H9 (cell line): ENCODE measurements around the gene NTRK2. TPM values are rescaled to one million over a fixed set of nuclear protein-coding genes. Genes with fewer than 3 reads are reported as not detected.

Experiments
- DNase-seq: peaks from one replicate; pipeline ENCODE4 v3.0.0-alpha.2; 2017
- H2AFZ ChIP-seq: one replicate; pipeline ENCODE4 v1.6.1; 2013; ENCODE audit warnings: mild to moderate bottlenecking, low read length, control low read depth, moderate library complexity
- H2AK5ac ChIP-seq: 2 replicates; pipeline ENCODE4 v1.6.1; 2013; ENCODE audit warnings: low read length, control low read depth, mixed read lengths; ENCODE audit not compliant: insufficient read length
- H2BK120ac ChIP-seq: one replicate; pipeline ENCODE4 v1.6.1; 2013; ENCODE audit warnings: low read depth, mild to moderate bottlenecking, low read length, control low read depth, inconsistent platforms; ENCODE audit not compliant: poor library complexity, severe bottlenecking
- H2BK12ac ChIP-seq: 2 replicates; pipeline ENCODE4 v1.6.1; 2013; ENCODE audit warnings: low read length, control low read depth, mixed read lengths, low read depth; ENCODE audit not compliant: insufficient read length
- H2BK15ac ChIP-seq: 2 replicates; pipeline ENCODE4 v1.6.1; 2013; ENCODE audit warnings: low read depth, low read length, control low read depth
- H2BK20ac ChIP-seq: one replicate; pipeline ENCODE4 v1.6.1; 2013; ENCODE audit warnings: low read depth, mild to moderate bottlenecking, low read length, control low read depth, inconsistent platforms; ENCODE audit not compliant: poor library complexity, severe bottlenecking
- H2BK5ac ChIP-seq: 2 replicates; pipeline ENCODE4 v1.6.1; 2013; ENCODE audit warnings: low read length, control low read depth, mixed read lengths; ENCODE audit not compliant: insufficient read length
- H3K14ac ChIP-seq: 2 replicates; pipeline ENCODE4 v1.6.1; 2013; ENCODE audit warnings: low read length, control low read depth; ENCODE audit not compliant: insufficient read depth
- H3K18ac ChIP-seq: 2 replicates; pipeline ENCODE4 v1.6.1; 2013; ENCODE audit warnings: low read depth, mild to moderate bottlenecking, mixed read lengths, low read length, control low read depth; ENCODE audit not compliant: insufficient read length
- H3K23ac ChIP-seq: 2 replicates; pipeline ENCODE4 v1.6.1; 2013; ENCODE audit warnings: low read length, control low read depth, mixed read lengths, low read depth; ENCODE audit not compliant: insufficient read length
- H3K23me2 ChIP-seq: 2 replicates; pipeline ENCODE4 v1.6.1; 2013; ENCODE audit warnings: low read depth, mild to moderate bottlenecking, mixed read lengths, low read length, control low read depth; ENCODE audit not compliant: insufficient read length, poor library complexity, severe bottlenecking
- H3K27ac ChIP-seq: 2 replicates; pipeline ENCODE4 v1.5.1; 2013; ENCODE audit warnings: low read length, control low read depth, mixed read lengths, low read depth; ENCODE audit not compliant: insufficient read length
- H3K27me3 ChIP-seq: 2 replicates; pipeline ENCODE4 v1.6.1; 2013; ENCODE audit warnings: low read length, control low read depth, inconsistent platforms; ENCODE audit not compliant: insufficient read depth
- H3K4ac ChIP-seq: 2 replicates; pipeline ENCODE4 v1.6.1; 2013; ENCODE audit warnings: low read depth, mild to moderate bottlenecking, control low read depth, inconsistent platforms, low read length, moderate library complexity
- H3K4me1 ChIP-seq: 2 replicates; pipeline ENCODE4 v1.6.1; 2013; ENCODE audit warnings: low read length, control low read depth, inconsistent platforms; ENCODE audit not compliant: insufficient read depth
- H3K4me2 ChIP-seq: 2 replicates; pipeline ENCODE4 v1.6.1; 2013; ENCODE audit warnings: low read length, control low read depth, mixed read lengths; ENCODE audit not compliant: insufficient read length, insufficient read depth
- H3K56ac ChIP-seq: 2 replicates; pipeline ENCODE4 v1.6.1; 2013; ENCODE audit warnings: low read depth, mild to moderate bottlenecking, mixed read lengths, low read length, control low read depth; ENCODE audit not compliant: insufficient read length
- H3K79me1 ChIP-seq: 2 replicates; pipeline ENCODE4 v1.6.1; 2013; ENCODE audit warnings: low read depth, mild to moderate bottlenecking, moderate library complexity, low read length, control low read depth, inconsistent platforms; ENCODE audit not compliant: insufficient read depth, poor library complexity, severe bottlenecking
- H3K79me2 ChIP-seq: 2 replicates; pipeline ENCODE4 v1.6.1; 2013; ENCODE audit warnings: low read length, control low read depth, inconsistent platforms; ENCODE audit not compliant: insufficient read depth
- H3K9ac ChIP-seq: 2 replicates; pipeline ENCODE4 v1.6.1; 2013; ENCODE audit warnings: low read length, control low read depth, mixed read lengths; ENCODE audit not compliant: insufficient read length; ENCODE audit errors: extremely low read depth
- H3K9me3 ChIP-seq: one replicate; pipeline ENCODE4 v1.6.1; 2013; ENCODE audit warnings: low read depth, low read length, inconsistent platforms; ENCODE audit not compliant: control insufficient read depth
- H3T11ph ChIP-seq: one replicate; pipeline ENCODE4 v1.6.1; 2013; ENCODE audit warnings: mild to moderate bottlenecking, low read length, control low read depth, inconsistent platforms
- H4K20me1 ChIP-seq: one replicate; pipeline ENCODE4 v1.6.1; 2013; ENCODE audit not compliant: control insufficient read depth, insufficient read length, insufficient read depth
- H4K5ac ChIP-seq: 2 replicates; pipeline ENCODE4 v1.6.1; 2013; ENCODE audit warnings: low read depth, mild to moderate bottlenecking, mixed read lengths, low read length, control low read depth; ENCODE audit not compliant: insufficient read length
- H4K8ac ChIP-seq: replicated peaks from 2 replicates; pipeline ENCODE4 v1.6.1; 2013; ENCODE audit warnings: low read length, control low read depth, mixed read lengths, low read depth; ENCODE audit not compliant: insufficient read length
- H4K91ac ChIP-seq: 2 replicates; pipeline ENCODE4 v1.6.1; 2013; ENCODE audit warnings: low read depth, mild to moderate bottlenecking, moderate library complexity, mixed read lengths, low read length, control low read depth; ENCODE audit not compliant: insufficient read length
- H3K27ac Mint-ChIP-seq, 3 experiments: 2 replicates in 2 of 3; 3 replicates in 1 of 3; pipeline ENCODE4 v1.8.0; 2020 to 2021; ENCODE audit warnings: mixed read lengths in 3 of 3, mild to moderate bottlenecking in 1 of 3, moderate library complexity in 1 of 3
- H3K27me3 Mint-ChIP-seq: 2 replicates; pipeline ENCODE4 v1.8.0; 2021; ENCODE audit warnings: low read depth, mild to moderate bottlenecking, moderate library complexity, mixed read lengths
- H3K36me3 Mint-ChIP-seq, 3 experiments: 2 replicates in 2 of 3; 3 replicates in 1 of 3; pipeline ENCODE4 v1.8.0; 2020 to 2021; ENCODE audit warnings: low read depth in 3 of 3, mixed read lengths in 3 of 3; ENCODE audit not compliant: insufficient read depth in 1 of 3
- H3K4me1 Mint-ChIP-seq, 2 experiments: 2 replicates each; pipeline ENCODE4 v1.8.0; 2020; ENCODE audit warnings: mixed read lengths in 2 of 2
- H3K4me3 Mint-ChIP-seq, 2 experiments: 2 replicates in 1 of 2; 3 replicates in 1 of 2; pipeline ENCODE4 v1.8.0; 2020 to 2021; ENCODE audit warnings: mild to moderate bottlenecking in 2 of 2, mixed read lengths in 2 of 2, moderate library complexity in 1 of 2
- H3K9me3 Mint-ChIP-seq, 2 experiments: 2 replicates in 1 of 2; 3 replicates in 1 of 2; pipeline ENCODE4 v1.8.0; 2020; ENCODE audit warnings: mild to moderate bottlenecking in 2 of 2, mixed read lengths in 2 of 2, moderate library complexity in 1 of 2
- CTCF ChIP-seq: fragments of 200-600 bp; sonication (generic); conservative IDR thresholded peaks from 3 replicates; pipeline ENCODE4 v1.8.0; 2021; ENCODE audit warnings: antibody characterized with exemption, mild to moderate bottlenecking
- WGBS: extraction: QIAGEN DNeasy Blood & Tissue Kit; methylation state at CpG from one replicate; pipeline ENCODE4 v1.1.7; 2013; ENCODE audit warnings: missing lambda C conversion rate, low lambda C conversion rate, mixed read lengths; ENCODE audit not compliant: insufficient read length; ENCODE audit errors: extremely low coverage; 5-methylcytosine and 5-hydroxymethylcytosine counted together
- total RNA-seq: library from RNA; stranded (reverse); gene quantifications from 2 replicates; pipeline ENCODE4 v1.2.1, GENCODE V29; 2021

Gene NTRK2
- total RNA-seq, 1 experiment from 2014 or later, result 0.02 TPM

GRCh38 chr9:84990416-84990815 is 320.9 kb downstream of the NTRK2 start:
- Histone ChIP-seq H3T11ph (no peak overlapping the region), H3K23me2 (no peaks in the 10 kb centered on the region), H3K18ac (no peak overlapping the region), H2BK12ac (no peak overlapping the region), H2AK5ac (no peak overlapping the region), H3K9me3 (no peaks in the 10 kb centered on the region), H2BK120ac (no peak overlapping the region), H3K9ac (no peak overlapping the region), H3K27me3 (no peaks in the 10 kb centered on the region), H3K56ac (no peak overlapping the region), H3K79me1 (no peaks in the 10 kb centered on the region), H4K5ac (no peak overlapping the region), H3K79me2 (no peaks in the 10 kb centered on the region), H4K8ac (no peak overlapping the region), H2BK20ac (no peak overlapping the region), H2BK5ac (no peak overlapping the region), H2AFZ (no peak overlapping the region), H3K4me1 (no peaks in the 10 kb centered on the region), H2BK15ac (no peak overlapping the region), H4K91ac (no peak overlapping the region), H4K20me1 (no peaks in the 10 kb centered on the region), H3K23ac (no peak overlapping the region), H3K4me2 (no peak overlapping the region), H3K4ac (no peak overlapping the region), H3K14ac (no peak overlapping the region), H3K27ac (no peak overlapping the region)
- H3K36me3 Mint-ChIP-seq, result no peaks in the 10 kb centered on the region
- no peak for TF ChIP-seq CTCF
- H3K9me3 Mint-ChIP-seq, result no peaks in the 10 kb centered on the region; a peak in 1 of 5 replicates
- no peak overlapping the region for H3K27ac Mint-ChIP-seq
- no peak for DNase-seq
- peaks cover 2% of the 10 kb centered on the region; the same call in 1 of the 2 replicates for H3K27me3 Mint-ChIP-seq
- WGBS, result no CpG with 5 or more reads among the region's 6 CpGs
- no peak overlapping the region for H3K4me3 Mint-ChIP-seq
- peaks cover 0 to 4% of the 10 kb centered on the region in 2 experiments; a peak in 2 of 4 replicates for H3K4me1 Mint-ChIP-seq
